ENCODE measurements around the gene DAW1. TPM values are rescaled to one million over a fixed set of nuclear protein-coding genes. Genes with fewer than 3 reads are reported as not detected.
"Not testable (repeated sequence)": the region's sequence is repeated elsewhere in the genome, so short reads cannot be mapped to it uniquely, and the experiment has no call there.

Gene DAW1
- polyA plus RNA-seq, 1 donor (not counting 4 experiments of a cell fraction or from before 2014, with no cell fraction given) = 0.24 TPM

GRCh38 chr2:227834916-227835650 is 36.3 kb upstream of the DAW1 start:
- Histone ChIP-seq H3K27ac (ENCODE audit: control insufficient read depth, insufficient read depth, low read length) (no peak overlapping the region), H2AFZ (ENCODE audit: control insufficient read depth, low read length) (no peak overlapping the region), H3K79me2 (ENCODE audit: control insufficient read depth, insufficient read depth, low read length) (no peaks in the 10 kb centered on the region), H3K36me3 (ENCODE audit: control insufficient read depth in 2 of 2, extremely low read depth in 1 of 2, insufficient read depth in 2 of 2, low read length in 2 of 2) (no peaks in the 10 kb centered on the region), H3K4me1 (ENCODE audit: control insufficient read depth, extremely low read depth, insufficient read depth, low read length) (peaks cover 9% of the 10 kb centered on the region), H3K9ac (ENCODE audit: control insufficient read depth, extremely low read depth, insufficient read depth, low read length) (no peak overlapping the region), H3K4me3 (ENCODE audit: control insufficient read depth in 2 of 3, extremely low read depth in 1 of 3, insufficient read depth in 2 of 3, low read depth in 1 of 3, low read length in 3 of 3) (no peak overlapping the region), H3K9me1 (ENCODE audit: control insufficient read depth, extremely low read depth, insufficient read depth, low read length) (no peaks in the 10 kb centered on the region), H3K27me3 (ENCODE audit: control insufficient read depth, extremely low read depth, insufficient read depth, low read length) (no peaks in the 10 kb centered on the region), H4K20me1 (ENCODE audit: control insufficient read depth, extremely low read depth, insufficient read depth, low read length) (no peaks in the 10 kb centered on the region), H3K4me2 (ENCODE audit: control insufficient read depth, extremely low read depth, insufficient read depth, low read depth, low read length) (no peak overlapping the region), H3K9me3 (ENCODE audit: control insufficient read depth, low read depth, low read length) (no peaks in the 10 kb centered on the region)
- FAIRE-seq = no peak
- no peak for DNase-seq (ENCODE audit: low read depth, low spot score)
- TF ChIP-seq CTCF (optimal IDR thresholded peaks at IDR 0.05 in 1 of 3, IDR thresholded peaks at IDR 0.05 in 1 of 3, conservative IDR thresholded peaks at IDR 0.05 in 1 of 3; ENCODE audit: extremely low read depth in 1 of 3, insufficient read depth in 2 of 3, low read length in 3 of 3) (no peak), EZH2 (IDR thresholded peaks at IDR 0.05; ENCODE audit: low read length) (no peak)
- dilution Hi-C loops (cut with MboI; ENCODE audit: extremely low pct_ligation_motif_present, low sequenced_read_pairs) = no loop called here

- H3K9me1 ChIP-seq (ENCODE audit: control insufficient read depth, extremely low read depth, insufficient read depth, low read length); H3K36me3 ChIP-seq (ENCODE audit: control insufficient read depth in 2 of 2, extremely low read depth in 1 of 2, insufficient read depth in 2 of 2, low read length in 2 of 2); H3K9me3 ChIP-seq (ENCODE audit: control insufficient read depth, low read depth, low read length); H3K27me3 ChIP-seq (ENCODE audit: control insufficient read depth, extremely low read depth, insufficient read depth, low read length); DNase-seq (ENCODE audit: low read depth, low spot score); FAIRE-seq; dilution Hi-C loops (cut with MboI; ENCODE audit: extremely low pct_ligation_motif_present, low sequenced_read_pairs); H3K27ac ChIP-seq (ENCODE audit: control insufficient read depth, insufficient read depth, low read length); H3K79me2 ChIP-seq (ENCODE audit: control insufficient read depth, insufficient read depth, low read length); H3K4me3 ChIP-seq (ENCODE audit: control insufficient read depth in 2 of 3, extremely low read depth in 1 of 3, insufficient read depth in 2 of 3, low read depth in 1 of 3, low read length in 3 of 3); H3K9ac ChIP-seq (ENCODE audit: control insufficient read depth, extremely low read depth, insufficient read depth, low read length); H4K20me1 ChIP-seq (ENCODE audit: control insufficient read depth, extremely low read depth, insufficient read depth, low read length): not testable (repeated sequence)
- peak overlapping the region; percentile 30 for H2AFZ ChIP-seq (ENCODE audit: control insufficient read depth, low read length)
- H3K4me2 ChIP-seq (ENCODE audit: control insufficient read depth, extremely low read depth, insufficient read depth, low read depth, low read length) = peak overlapping the region; percentile 56
- H3K4me1 ChIP-seq (ENCODE audit: control insufficient read depth, extremely low read depth, insufficient read depth, low read length) = peaks cover 11% of the 10 kb centered on the region
Observed at GRCh38 chr2:227839339-227840129, 31.9 kb upstream of the DAW1 start.

All from keratinocyte (primary cell).